ENCODE data around the gene MAN2A1.
A peak's percentile ranks its signal among the peaks of the same experiment; 100 is the strongest.

Gene MAN2A1

DNA sequence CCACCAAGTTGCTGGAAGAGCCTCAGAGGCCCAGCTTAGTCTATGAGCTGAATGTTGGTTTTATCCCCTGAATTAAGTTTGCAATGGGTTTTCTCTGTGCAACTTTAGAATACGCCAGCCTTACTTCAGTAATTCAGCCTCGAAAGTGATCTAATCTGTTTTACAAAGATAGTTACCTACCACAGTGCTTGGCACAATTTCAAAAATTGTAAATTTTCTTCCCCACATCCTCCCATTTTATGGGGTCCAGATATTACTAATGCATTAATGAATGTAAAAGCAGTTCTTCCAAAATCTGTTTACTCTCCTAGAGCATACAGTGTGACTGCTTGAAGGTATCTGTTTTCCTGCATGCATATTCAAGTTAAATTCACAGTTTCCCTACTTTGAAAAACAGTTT lies 172.6 kb downstream of the MAN2A1 start:
- Histone ChIP-seq H3K79me2 (ENCODE audit: control insufficient read depth, insufficient read depth, low read length, poor library complexity) (no peaks in the 10 kb centered on the region), H2BK5ac (ENCODE audit: low read depth, low read length, poor library complexity) (no peak overlapping the region), H3K4me3 (ENCODE audit: low read depth, low read length) (no peak overlapping the region), H3K4ac (ENCODE audit: low read depth, low read length) (no peak overlapping the region), H4K91ac (ENCODE audit: low read depth, low read length) (no peak overlapping the region), H2BK12ac (ENCODE audit: low read length) (no peak overlapping the region), H3K27me3 (ENCODE audit: insufficient read depth, low read length) (no peaks in the 10 kb centered on the region), H4K8ac (ENCODE audit: low read depth, low read length) (no peak overlapping the region), H3K79me1 (ENCODE audit: low read length) (peaks cover 4% of the 10 kb centered on the region), H4K12ac (ENCODE audit: low read depth, low read length) (no peak overlapping the region), H3K36me3 (ENCODE audit: control insufficient read depth in 1 of 2, insufficient read depth in 2 of 2, low read length in 2 of 2) (peaks cover 8% of the 10 kb centered on the region in 2 experiments), H3K14ac (ENCODE audit: low read length) (no peak overlapping the region), H2AFZ (ENCODE audit: insufficient read depth, low read length, poor library complexity) (no peak overlapping the region), H3K9me3 (ENCODE audit: insufficient read depth, low read depth, low read length) (no peaks in the 10 kb centered on the region), H3K23ac (ENCODE audit: low read length) (no peak overlapping the region), H3K18ac (ENCODE audit: low read length) (no peak overlapping the region), H3K4me1 (ENCODE audit: control insufficient read depth in 1 of 2, insufficient read depth in 2 of 2, low read length in 2 of 2) (peaks cover 4 to 13% of the 10 kb centered on the region in 2 experiments), H3K4me2 (ENCODE audit: low read length) (no peak overlapping the region), H3K9ac (ENCODE audit: low read length) (no peak overlapping the region), H3K27ac (ENCODE audit: low read depth, low read length) (no peak overlapping the region), H2AK5ac (ENCODE audit: low read length) (no peak overlapping the region), H2BK120ac (ENCODE audit: insufficient read depth, low read length, poor library complexity) (no peak overlapping the region)
- no peak for DNase-seq
- WGBS (ENCODE audit: extremely low coverage, insufficient coverage, insufficient read length) = no CpG with 5 or more reads among the region's 2 CpGs

DNA sequence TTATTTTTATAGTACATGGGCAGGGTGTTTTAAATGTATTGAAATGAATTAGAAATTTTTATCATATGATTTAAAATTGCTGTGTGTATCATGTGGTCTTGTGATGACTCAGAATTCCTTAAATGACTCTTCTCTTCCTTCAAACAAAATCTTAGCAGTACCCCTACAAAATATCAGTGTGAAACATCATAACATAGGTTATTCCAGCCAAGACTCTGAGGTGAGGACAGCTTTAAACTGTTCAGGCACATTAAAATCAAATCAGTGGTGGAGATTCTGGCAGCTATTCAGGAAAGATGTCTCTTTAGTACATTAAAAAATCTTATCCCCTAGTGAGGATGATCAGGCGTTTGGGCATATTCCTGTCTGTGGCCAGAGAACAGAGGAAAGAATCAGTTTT lies 174.0 kb downstream of the MAN2A1 start:
- H4K8ac ChIP-seq (ENCODE audit: low read depth, low read length) = no peak overlapping the region
- H3K9ac ChIP-seq (ENCODE audit: low read length) = no peak overlapping the region
- no peak overlapping the region for H3K23ac ChIP-seq (ENCODE audit: low read length)
- H3K27me3 ChIP-seq (ENCODE audit: insufficient read depth, low read length) = no peaks in the 10 kb centered on the region
- peaks cover 4 to 13% of the 10 kb centered on the region in 2 experiments for H3K4me1 ChIP-seq (ENCODE audit: control insufficient read depth in 1 of 2, insufficient read depth in 2 of 2, low read length in 2 of 2)
- H4K12ac ChIP-seq (ENCODE audit: low read depth, low read length) = no peak overlapping the region
- no peak for DNase-seq
- no peak overlapping the region for H3K4me2 ChIP-seq (ENCODE audit: low read length)
- H3K79me1 ChIP-seq (ENCODE audit: low read length) = peaks cover 4% of the 10 kb centered on the region
- no peak overlapping the region for H2AK5ac ChIP-seq (ENCODE audit: low read length)
- no peak overlapping the region for H3K27ac ChIP-seq (ENCODE audit: low read depth, low read length)
- WGBS (ENCODE audit: extremely low coverage, insufficient coverage, insufficient read length) = no CpG with 5 or more reads among the region's 1 CpG
- no peaks in the 10 kb centered on the region for H3K9me3 ChIP-seq (ENCODE audit: insufficient read depth, low read depth, low read length)
- no peak overlapping the region for H2BK120ac ChIP-seq (ENCODE audit: insufficient read depth, low read length, poor library complexity)
- no peak overlapping the region for H2BK12ac ChIP-seq (ENCODE audit: low read length)
- H3K36me3 ChIP-seq (ENCODE audit: control insufficient read depth in 1 of 2, insufficient read depth in 2 of 2, low read length in 2 of 2) = peaks cover 3% of the 10 kb centered on the region in 2 experiments
- no peak overlapping the region for H2BK5ac ChIP-seq (ENCODE audit: low read depth, low read length, poor library complexity)
- no peak overlapping the region for H3K14ac ChIP-seq (ENCODE audit: low read length)
- H3K18ac ChIP-seq (ENCODE audit: low read length) = no peak overlapping the region
- H3K4me3 ChIP-seq (ENCODE audit: low read depth, low read length) = no peak overlapping the region
- H4K91ac ChIP-seq (ENCODE audit: low read depth, low read length) = no peak overlapping the region
- H3K79me2 ChIP-seq (ENCODE audit: control insufficient read depth, insufficient read depth, low read length, poor library complexity) = no peaks in the 10 kb centered on the region
- no peak overlapping the region for H2AFZ ChIP-seq (ENCODE audit: insufficient read depth, low read length, poor library complexity)
- H3K4ac ChIP-seq (ENCODE audit: low read depth, low read length) = no peak overlapping the region

GRCh38 chr5:109865637-109866036 lies 175.9 kb downstream of the MAN2A1 start:
- H3K14ac ChIP-seq (ENCODE audit: low read length) = no peak overlapping the region
- no peak overlapping the region for H3K18ac ChIP-seq (ENCODE audit: low read length)
- no CpG with 5 or more reads among the region's 2 CpGs for WGBS (ENCODE audit: extremely low coverage, insufficient coverage, insufficient read length)
- H2AK5ac ChIP-seq (ENCODE audit: low read length) = no peak overlapping the region
- no peaks in the 10 kb centered on the region for H3K36me3 ChIP-seq (ENCODE audit: control insufficient read depth in 1 of 2, insufficient read depth in 2 of 2, low read length in 2 of 2)
- DNase-seq = peak; percentile 46 to 55
- no peak overlapping the region for H4K12ac ChIP-seq (ENCODE audit: low read depth, low read length)
- H3K4me3 ChIP-seq (ENCODE audit: low read depth, low read length) = no peak overlapping the region
- peak overlapping the region; percentile 23 for H2BK5ac ChIP-seq (ENCODE audit: low read depth, low read length, poor library complexity)
- H3K4me1 ChIP-seq (ENCODE audit: control insufficient read depth in 1 of 2, insufficient read depth in 2 of 2, low read length in 2 of 2) = peaks cover 4 to 13% of the 10 kb centered on the region in 2 experiments
- peak overlapping the region; percentile 75 for H3K27ac ChIP-seq (ENCODE audit: low read depth, low read length)
- H3K9me3 ChIP-seq (ENCODE audit: insufficient read depth, low read depth, low read length) = no peaks in the 10 kb centered on the region
- H4K8ac ChIP-seq (ENCODE audit: low read depth, low read length) = no peak overlapping the region
- no peak overlapping the region for H2BK120ac ChIP-seq (ENCODE audit: insufficient read depth, low read length, poor library complexity)
- no peaks in the 10 kb centered on the region for H3K27me3 ChIP-seq (ENCODE audit: insufficient read depth, low read length)
- H3K23ac ChIP-seq (ENCODE audit: low read length) = no peak overlapping the region
- H4K91ac ChIP-seq (ENCODE audit: low read depth, low read length) = no peak overlapping the region
- H3K9ac ChIP-seq (ENCODE audit: low read length) = no peak overlapping the region
- H2AFZ ChIP-seq (ENCODE audit: insufficient read depth, low read length, poor library complexity) = no peak overlapping the region
- no peak overlapping the region for H2BK12ac ChIP-seq (ENCODE audit: low read length)
- H3K4me2 ChIP-seq (ENCODE audit: low read length) = no peak overlapping the region
- peaks cover 4% of the 10 kb centered on the region for H3K79me1 ChIP-seq (ENCODE audit: low read length)
- no peak overlapping the region for H3K4ac ChIP-seq (ENCODE audit: low read depth, low read length)
- no peaks in the 10 kb centered on the region for H3K79me2 ChIP-seq (ENCODE audit: control insufficient read depth, insufficient read depth, low read length, poor library complexity)

GRCh38 chr5:109866051-109866450 lies 176.3 kb downstream of the MAN2A1 start:
- peak; percentile 58 to 82 for DNase-seq
- Histone ChIP-seq H3K9ac (ENCODE audit: low read length) (no peak overlapping the region), H3K4ac (ENCODE audit: low read depth, low read length) (no peak overlapping the region), H3K27ac (ENCODE audit: low read depth, low read length) (peak overlapping the region; percentile 75), H3K4me3 (ENCODE audit: low read depth, low read length) (no peak overlapping the region), H3K79me1 (ENCODE audit: low read length) (peaks cover 4% of the 10 kb centered on the region), H3K14ac (ENCODE audit: low read length) (no peak overlapping the region), H4K12ac (ENCODE audit: low read depth, low read length) (no peak overlapping the region), H3K23ac (ENCODE audit: low read length) (no peak overlapping the region), H2AK5ac (ENCODE audit: low read length) (no peak overlapping the region), H3K18ac (ENCODE audit: low read length) (no peak overlapping the region), H4K91ac (ENCODE audit: low read depth, low read length) (no peak overlapping the region), H2AFZ (ENCODE audit: insufficient read depth, low read length, poor library complexity) (no peak overlapping the region), H2BK120ac (ENCODE audit: insufficient read depth, low read length, poor library complexity) (no peak overlapping the region), H2BK5ac (ENCODE audit: low read depth, low read length, poor library complexity) (no peak overlapping the region), H3K9me3 (ENCODE audit: insufficient read depth, low read depth, low read length) (no peaks in the 10 kb centered on the region), H3K4me1 (ENCODE audit: control insufficient read depth in 1 of 2, insufficient read depth in 2 of 2, low read length in 2 of 2) (peaks cover 4 to 13% of the 10 kb centered on the region in 2 experiments), H2BK12ac (ENCODE audit: low read length) (no peak overlapping the region), H3K4me2 (ENCODE audit: low read length) (no peak overlapping the region), H3K27me3 (ENCODE audit: insufficient read depth, low read length) (no peaks in the 10 kb centered on the region), H3K79me2 (ENCODE audit: control insufficient read depth, insufficient read depth, low read length, poor library complexity) (no peaks in the 10 kb centered on the region), H3K36me3 (ENCODE audit: control insufficient read depth in 1 of 2, insufficient read depth in 2 of 2, low read length in 2 of 2) (no peaks in the 10 kb centered on the region), H4K8ac (ENCODE audit: low read depth, low read length) (no peak overlapping the region)
- no CpG with 5 or more reads among the region's 2 CpGs for WGBS (ENCODE audit: extremely low coverage, insufficient coverage, insufficient read length)

Data from trophoblast cell (in vitro differentiated cells and primary cell).